Stimulated activated naive B cell treated with anti-CD40 and anti-IgM and Interleukin-4, amounts not matched to agents 10 μg/mL and 1 μg/mL and 100 μg/mL, for 72 hours (primary cell): Measurements from ENCODE around the gene MVB12B.

Source experiments
- ATAC-seq, 2 donors: fragments of 150-1000 bp; cut with Tn5 transposase; replicated peaks; 2 replicates each; pipeline ENCODE4 v1.10.0; 2021; ENCODE audit warnings: moderate library complexity in 1 of 2
- DNase-seq: peaks from one replicate; pipeline ENCODE4 v3.0.0; 2021
- H3K27ac Mint-ChIP-seq: one replicate; pipeline ENCODE4 v1.8.0; 2022; ENCODE audit warnings: mild to moderate bottlenecking, mixed read lengths
- H3K27me3 Mint-ChIP-seq, 2 donors: one replicate each; pipeline ENCODE4 v1.8.0; 2022; ENCODE audit warnings: mixed read lengths in 2 of 2
- H3K36me3 Mint-ChIP-seq, 2 donors: one replicate each; pipeline ENCODE4 v1.8.0; 2022; ENCODE audit warnings: mixed read lengths in 2 of 2, mild to moderate bottlenecking in 1 of 2
- H3K4me1 Mint-ChIP-seq, 2 donors: one replicate each; pipeline ENCODE4 v1.8.0; 2022; ENCODE audit warnings: mixed read lengths in 2 of 2, mild to moderate bottlenecking in 1 of 2
- H3K4me3 Mint-ChIP-seq, 2 donors: one replicate each; pipeline ENCODE4 v1.8.0; 2022; ENCODE audit warnings: mild to moderate bottlenecking in 2 of 2, mixed read lengths in 2 of 2, moderate library complexity in 1 of 2
- H3K9me3 Mint-ChIP-seq, 2 donors: one replicate each; pipeline ENCODE4 v1.8.0; 2022; ENCODE audit warnings: mixed read lengths in 2 of 2, mild to moderate bottlenecking in 1 of 2

Gene MVB12B

DNA sequence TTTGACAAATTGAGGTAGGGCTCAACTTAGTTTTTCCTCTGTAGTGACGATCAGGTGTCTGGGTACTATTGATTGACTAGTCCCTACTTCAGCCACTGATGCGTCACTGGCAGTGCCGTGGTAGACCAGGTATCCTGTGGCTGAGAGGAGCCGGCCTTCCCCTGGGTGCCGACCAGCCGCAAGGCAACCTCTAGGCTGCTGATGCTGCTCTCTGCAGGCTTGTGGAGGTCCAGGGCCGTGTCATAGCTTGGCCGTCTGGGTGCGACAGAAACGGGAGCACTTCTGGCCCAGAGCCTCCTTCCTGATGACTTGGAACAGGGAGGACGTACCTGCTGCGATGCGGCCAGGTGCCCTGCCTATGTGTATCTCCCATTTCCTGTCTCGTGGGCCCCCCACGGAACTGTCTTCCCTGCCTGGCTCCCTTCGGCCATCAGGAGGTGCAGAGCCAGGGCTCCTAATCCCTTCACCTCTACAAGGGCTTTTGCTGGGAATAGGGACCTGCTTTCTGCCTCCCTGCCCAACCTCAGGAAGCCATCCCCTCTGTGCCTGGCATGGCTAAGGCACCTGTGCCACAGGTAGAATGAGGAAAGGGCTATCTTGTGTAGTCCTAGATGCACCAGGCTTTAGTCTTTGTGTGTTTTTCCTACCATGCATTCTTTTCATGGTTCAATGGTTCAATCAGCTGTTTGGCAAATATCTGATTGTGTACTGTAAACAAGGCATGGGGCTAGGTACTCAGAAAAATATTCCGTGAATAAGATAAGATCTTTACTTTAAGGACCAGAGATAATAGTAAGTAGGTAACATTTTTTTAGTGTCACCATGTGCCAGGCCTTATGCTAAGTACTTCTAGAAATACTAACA, 44.6 kb downstream of the MVB12B start:
- Mint-ChIP-seq H3K4me1 (peaks cover 12 to 13% of the 10 kb centered on the region in 2 donors), H3K9me3 (no peaks in the 10 kb centered on the region), H3K4me3 (no peak overlapping the region)

DNA sequence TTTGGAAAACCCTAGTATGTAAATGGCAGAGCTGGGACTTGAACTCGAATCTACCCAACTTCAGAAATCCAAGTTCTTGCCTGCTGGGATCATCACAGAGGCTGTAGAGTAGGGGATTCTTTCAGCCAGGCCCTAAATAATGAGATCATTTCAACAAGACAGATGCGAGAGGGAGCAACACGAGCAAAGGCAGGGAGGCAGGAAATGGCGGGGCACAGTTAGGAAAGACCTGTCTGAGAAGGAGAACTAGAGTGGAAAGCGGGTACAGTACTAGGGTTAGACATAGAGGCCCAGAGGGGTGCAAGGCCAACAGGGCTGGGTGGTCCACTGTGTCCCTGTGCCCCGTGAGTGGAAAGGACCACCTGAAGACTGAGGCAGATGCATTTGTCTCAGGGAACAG, 46.1 kb downstream of the MVB12B start:
- no peaks in the 10 kb centered on the region for H3K36me3 Mint-ChIP-seq
- no peak for DNase-seq
- H3K27ac Mint-ChIP-seq: peak overlapping the region; percentile 10
- peaks cover 7 to 12% of the 10 kb centered on the region in 2 donors for H3K27me3 Mint-ChIP-seq
- no peak for ATAC-seq
- H3K4me3 Mint-ChIP-seq: no peak overlapping the region
- peaks cover 16 to 22% of the 10 kb centered on the region in 2 donors for H3K4me1 Mint-ChIP-seq
- no peaks in the 10 kb centered on the region for H3K9me3 Mint-ChIP-seq

More for the DNA sequence above, 44.6 kb downstream of the MVB12B start:
- H3K27ac Mint-ChIP-seq: no peak overlapping the region
- no peak for ATAC-seq
- no peaks in the 10 kb centered on the region for H3K36me3 Mint-ChIP-seq
- H3K27me3 Mint-ChIP-seq: peaks cover 0 to 7% of the 10 kb centered on the region in 2 donors
- no peak for DNase-seq

- Mint-ChIP-seq H3K27me3 (peaks cover 7 to 12% of the 10 kb centered on the region in 2 donors), H3K9me3 (no peaks in the 10 kb centered on the region), H3K27ac (no peak overlapping the region), H3K36me3 (no peaks in the 10 kb centered on the region), H3K4me3 (no peak overlapping the region), H3K4me1 (peaks cover 16 to 22% of the 10 kb centered on the region in 2 donors)
- ATAC-seq (no peak), DNase-seq (no peak)
Observed at GRCh38 chr9:126373241-126373640, 46.6 kb downstream of the MVB12B start.

GRCh38 chr9:126374366-126374781, 47.7 kb downstream of the MVB12B start:
- Mint-ChIP-seq H3K27me3 (peaks cover 7 to 12% of the 10 kb centered on the region in 2 donors), H3K36me3 (no peaks in the 10 kb centered on the region), H3K4me3 (no peak overlapping the region), H3K27ac (no peak overlapping the region), H3K4me1 (peaks cover 16 to 22% of the 10 kb centered on the region in 2 donors), H3K9me3 (no peaks in the 10 kb centered on the region)
- ATAC-seq: no peak
- no peak for DNase-seq

DNA sequence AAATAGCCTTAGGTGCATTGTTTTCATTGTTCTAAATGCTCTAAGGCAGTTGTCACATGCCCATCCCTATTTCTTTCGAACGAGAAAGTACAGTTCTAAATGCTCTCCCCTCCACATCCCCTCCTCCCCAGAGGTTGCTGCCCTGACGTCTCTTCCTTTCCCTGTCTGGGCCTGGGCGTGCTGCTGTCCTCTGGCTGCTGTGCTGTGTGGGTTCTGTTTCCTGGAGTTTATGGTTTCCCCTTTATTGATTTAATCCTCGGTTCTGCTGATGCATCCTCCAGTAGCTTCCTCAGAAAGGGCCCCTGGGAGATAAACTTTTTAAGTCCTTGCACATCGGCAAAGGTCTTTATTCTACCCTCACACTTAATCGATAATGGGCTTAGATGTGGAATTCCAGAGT, 48.8 kb downstream of the MVB12B start:
- Mint-ChIP-seq H3K4me1 (peaks cover 16 to 22% of the 10 kb centered on the region in 2 donors), H3K36me3 (no peaks in the 10 kb centered on the region), H3K27ac (no peak overlapping the region), H3K9me3 (no peaks in the 10 kb centered on the region), H3K27me3 (peaks cover 7 to 12% of the 10 kb centered on the region in 2 donors), H3K4me3 (peak overlapping the region; percentile 6 to 52)
- ATAC-seq: peak; percentile 80 to 89
- no peak for DNase-seq

DNA sequence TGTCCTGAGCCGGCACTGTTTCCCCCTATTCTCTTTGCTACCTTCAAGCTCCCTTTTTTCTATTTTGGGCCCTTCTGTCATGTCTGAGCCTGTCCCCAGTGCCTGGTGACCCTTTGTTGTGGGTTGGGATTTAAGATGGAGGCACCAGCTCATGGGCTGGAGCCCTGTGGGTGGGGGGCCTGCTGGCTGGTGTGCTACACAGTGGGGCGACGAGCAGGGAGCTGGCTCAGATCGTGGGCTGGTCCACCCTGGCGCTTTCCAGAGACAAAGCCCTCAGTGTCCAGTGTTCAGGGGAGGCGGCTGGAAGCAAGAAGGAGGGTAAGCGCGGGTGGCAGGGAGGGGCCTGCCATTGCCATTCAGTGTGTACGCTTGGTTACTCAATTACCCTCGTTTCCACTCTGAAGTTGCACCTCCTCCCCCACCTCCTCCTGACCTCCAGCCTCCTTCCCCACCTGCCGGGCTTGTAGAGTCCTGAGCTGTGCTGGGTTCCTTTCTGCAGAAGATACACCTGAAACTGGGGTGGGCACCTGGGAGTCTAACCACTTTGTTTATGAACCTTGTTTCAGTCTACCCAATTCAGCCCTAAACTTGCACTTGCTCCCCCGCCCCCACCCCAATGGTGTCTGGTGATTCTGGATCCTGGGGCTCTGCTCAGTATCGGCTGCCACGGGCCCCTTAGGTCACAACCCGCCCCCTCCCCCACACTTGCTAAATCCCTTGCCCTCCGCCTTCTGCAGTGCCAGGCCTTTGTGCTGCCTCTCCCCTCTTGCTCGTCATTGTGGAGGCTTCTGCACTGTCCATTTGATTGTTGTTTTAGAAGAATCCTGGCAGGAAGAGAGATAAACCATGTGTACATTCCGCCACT, 49.9 kb downstream of the MVB12B start:
- Mint-ChIP-seq H3K36me3 (no peaks in the 10 kb centered on the region), H3K27me3 (peaks cover 7 to 12% of the 10 kb centered on the region in 2 donors), H3K4me3 (no peak overlapping the region), H3K9me3 (no peaks in the 10 kb centered on the region), H3K4me1 (peaks cover 16 to 22% of the 10 kb centered on the region in 2 donors), H3K27ac (peak overlapping the region; percentile 56)
- ATAC-seq (no peak), DNase-seq (no peak)

DNA sequence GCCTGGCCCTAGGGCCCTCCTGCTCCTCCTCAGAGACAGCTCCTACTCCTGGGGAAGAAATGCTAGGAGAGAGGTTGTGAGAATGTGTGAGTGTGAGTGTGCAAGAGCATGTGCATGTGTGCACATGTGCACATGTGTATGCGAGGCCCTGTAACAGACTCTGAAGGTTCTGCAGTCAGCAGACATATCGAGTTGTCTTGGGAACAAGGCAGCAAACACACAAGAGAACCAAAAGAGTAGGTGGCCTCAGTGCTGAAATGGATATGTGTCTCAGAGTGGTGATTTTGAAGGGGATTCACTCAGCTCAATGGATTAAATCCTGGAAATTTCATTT, 50.5 kb downstream of the MVB12B start:
- H3K4me1 Mint-ChIP-seq: peaks cover 16 to 22% of the 10 kb centered on the region in 2 donors
- H3K27me3 Mint-ChIP-seq: peaks cover 7 to 12% of the 10 kb centered on the region in 2 donors
- no peaks in the 10 kb centered on the region for H3K9me3 Mint-ChIP-seq
- ATAC-seq: no peak
- DNase-seq: no peak
- no peak overlapping the region for H3K27ac Mint-ChIP-seq
- H3K36me3 Mint-ChIP-seq: no peaks in the 10 kb centered on the region
- H3K4me3 Mint-ChIP-seq: no peak overlapping the region

DNA sequence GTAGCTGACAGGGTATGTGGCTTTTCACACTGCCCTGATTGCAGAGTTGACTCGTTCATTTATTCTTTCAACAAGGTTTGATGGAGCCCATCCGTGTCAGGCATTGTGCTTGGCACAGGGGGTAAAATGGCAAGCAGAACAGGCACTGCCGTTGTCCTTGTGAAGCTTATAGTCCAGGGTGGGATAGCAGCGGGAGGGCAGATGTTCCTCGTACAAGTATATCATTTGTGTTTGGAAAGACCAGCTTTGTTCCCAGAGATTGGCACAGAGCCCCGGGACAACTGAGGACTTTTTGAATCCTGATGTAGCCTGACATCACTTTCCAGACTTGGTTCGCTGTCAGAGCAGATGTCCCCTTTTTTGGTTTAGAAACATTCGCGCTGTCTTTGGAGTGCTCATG, 50.9 kb downstream of the MVB12B start:
- ATAC-seq (no peak), DNase-seq (no peak)
- peaks cover 7 to 12% of the 10 kb centered on the region in 2 donors for H3K27me3 Mint-ChIP-seq
- H3K27ac Mint-ChIP-seq: no peak overlapping the region
- H3K9me3 Mint-ChIP-seq: no peaks in the 10 kb centered on the region
- peaks cover 16 to 22% of the 10 kb centered on the region in 2 donors for H3K4me1 Mint-ChIP-seq
- H3K4me3 Mint-ChIP-seq: no peak overlapping the region
- no peaks in the 10 kb centered on the region for H3K36me3 Mint-ChIP-seq

DNA sequence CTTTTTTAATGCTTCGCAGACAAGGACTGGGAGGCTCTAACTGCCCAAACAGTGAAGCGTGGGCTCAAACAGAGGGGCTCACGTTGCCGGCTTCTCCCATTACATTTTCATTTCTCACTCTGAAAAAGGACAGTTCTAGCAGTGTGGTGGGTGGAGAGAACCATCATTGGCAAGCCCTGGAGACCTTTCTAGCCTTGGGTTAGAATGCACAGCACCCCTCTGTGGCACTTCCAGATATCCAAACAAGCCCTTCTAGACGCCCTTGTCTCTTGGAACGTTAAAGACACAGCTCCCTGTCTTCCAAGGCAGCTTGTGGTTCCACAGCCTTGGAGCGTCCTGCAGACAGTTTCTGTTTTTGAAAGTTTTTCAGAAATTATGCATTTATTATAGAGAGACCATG, 52.1 kb downstream of the MVB12B start:
- DNase-seq (no peak), ATAC-seq (no peak)
- Mint-ChIP-seq H3K27ac (no peak overlapping the region), H3K27me3 (peaks cover 7 to 12% of the 10 kb centered on the region in 2 donors), H3K4me1 (peaks cover 14 to 22% of the 10 kb centered on the region in 2 donors), H3K4me3 (no peak overlapping the region), H3K9me3 (no peaks in the 10 kb centered on the region), H3K36me3 (no peaks in the 10 kb centered on the region)

DNA sequence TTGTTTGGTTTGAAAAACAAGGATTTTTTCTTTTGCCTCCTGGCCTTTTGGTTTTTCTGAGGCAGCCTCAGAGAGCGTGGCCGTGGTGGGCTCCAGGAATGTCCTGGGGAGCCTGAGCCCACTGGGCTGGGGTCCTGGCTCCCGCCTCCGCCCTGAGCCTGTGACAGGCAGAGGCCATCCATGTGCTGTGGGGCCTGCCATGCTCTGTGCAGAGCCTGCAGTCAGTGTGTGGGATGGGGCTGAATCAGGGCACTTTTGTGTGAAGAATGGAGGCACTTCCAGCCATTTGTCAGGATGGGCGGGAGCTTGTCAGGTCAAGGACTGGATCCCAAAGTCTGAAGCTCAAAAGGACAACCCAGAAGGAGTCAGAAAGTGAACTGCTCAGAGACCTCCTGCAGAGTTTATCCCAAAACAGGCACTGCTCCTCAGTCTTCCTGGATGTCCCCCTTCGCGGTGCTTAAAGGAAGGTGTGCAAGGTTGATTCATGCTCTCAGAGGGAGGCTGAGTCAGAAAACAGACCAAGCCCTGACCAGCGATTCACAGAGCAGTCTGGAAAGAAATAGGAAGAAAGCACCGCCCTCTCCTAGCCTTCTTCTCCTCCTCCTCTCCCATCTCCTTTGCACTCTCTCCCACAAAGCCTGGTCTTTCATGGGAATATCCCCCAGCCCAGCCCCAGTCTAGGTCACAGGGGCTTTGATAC, 53.2 kb downstream of the MVB12B start:
- no peak overlapping the region for H3K27ac Mint-ChIP-seq

GRCh38 chr9:126380447-126380846, 53.8 kb downstream of the MVB12B start:
- no peak overlapping the region for H3K27ac Mint-ChIP-seq
- H3K27me3 Mint-ChIP-seq: peaks cover 7 to 9% of the 10 kb centered on the region in 2 donors
- no peaks in the 10 kb centered on the region for H3K9me3 Mint-ChIP-seq
- peaks cover 11 to 18% of the 10 kb centered on the region in 2 donors for H3K4me1 Mint-ChIP-seq
- H3K36me3 Mint-ChIP-seq: no peaks in the 10 kb centered on the region
- no peak overlapping the region for H3K4me3 Mint-ChIP-seq
- DNase-seq (no peak), ATAC-seq (no peak)

More for the DNA sequence above, 53.2 kb downstream of the MVB12B start:
- DNase-seq: no peak
- Mint-ChIP-seq H3K4me3 (no peak overlapping the region), H3K9me3 (no peaks in the 10 kb centered on the region), H3K27me3 (peaks cover 7 to 12% of the 10 kb centered on the region in 2 donors), H3K4me1 (peaks cover 14 to 22% of the 10 kb centered on the region in 2 donors), H3K36me3 (no peaks in the 10 kb centered on the region)
- ATAC-seq: no peak

DNA sequence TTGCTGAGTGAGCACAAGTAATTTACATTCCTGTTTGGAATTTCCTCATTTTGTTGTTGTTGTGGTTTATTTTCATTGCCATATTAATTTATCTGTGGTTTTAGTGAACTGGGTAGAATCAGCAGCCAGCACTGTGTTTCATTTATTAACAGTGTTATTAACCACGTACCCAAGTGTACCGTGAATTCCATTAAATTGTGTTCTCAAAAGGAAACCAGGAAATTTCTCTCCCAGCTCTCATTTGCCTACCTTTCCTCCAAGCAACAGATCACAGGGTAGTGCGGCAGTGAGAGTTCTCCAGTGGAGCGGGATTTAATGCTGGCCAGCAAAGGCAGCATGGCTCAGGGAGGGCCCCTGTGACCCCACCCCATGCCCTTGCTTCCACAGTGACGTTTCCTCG, 54.6 kb downstream of the MVB12B start:
- Mint-ChIP-seq H3K9me3 (no peaks in the 10 kb centered on the region), H3K27me3 (peaks cover 5 to 7% of the 10 kb centered on the region in 2 donors), H3K36me3 (no peaks in the 10 kb centered on the region), H3K4me1 (peaks cover 4 to 10% of the 10 kb centered on the region in 2 donors), H3K4me3 (no peak overlapping the region), H3K27ac (no peak overlapping the region)
- no peak for ATAC-seq
- DNase-seq: no peak

GRCh38 chr9:126383406-126384046, 56.9 kb downstream of the MVB12B start:
- no peak overlapping the region for H3K27ac Mint-ChIP-seq

DNA sequence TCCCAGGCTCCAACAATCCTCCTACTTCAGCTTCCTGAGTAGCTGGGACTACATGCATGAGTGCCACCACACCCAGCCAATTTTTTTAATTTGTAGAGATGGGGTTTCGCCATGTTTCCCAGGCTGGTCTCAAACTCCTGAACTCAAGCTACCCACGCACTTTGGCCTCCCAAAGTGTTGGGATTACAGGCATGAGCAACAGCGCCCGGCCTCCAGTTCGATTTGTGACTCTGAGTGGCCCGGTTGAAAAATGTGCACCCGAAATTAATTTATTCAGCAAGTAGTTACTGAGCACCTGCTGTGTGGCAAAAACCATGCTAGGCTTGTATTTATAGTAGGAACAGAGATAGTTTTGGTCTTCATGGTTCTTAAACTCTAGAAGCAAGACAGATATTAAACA, 58.3 kb downstream of the MVB12B start:
- ATAC-seq: no peak
- no peak overlapping the region for H3K4me3 Mint-ChIP-seq
- H3K36me3 Mint-ChIP-seq: peaks cover 3 to 12% of the 10 kb centered on the region in 2 donors
- no peaks in the 10 kb centered on the region for H3K27me3 Mint-ChIP-seq
- H3K27ac Mint-ChIP-seq: no peak overlapping the region
- H3K9me3 Mint-ChIP-seq: no peaks in the 10 kb centered on the region
- peaks cover 6% of the 10 kb centered on the region in 2 donors for H3K4me1 Mint-ChIP-seq
- no peak for DNase-seq

More at GRCh38 chr9:126383406-126384046, 56.9 kb downstream of the MVB12B start:
- H3K4me1 Mint-ChIP-seq: peaks cover 0 to under 1% of the 10 kb centered on the region in 2 donors
- no peak overlapping the region for H3K4me3 Mint-ChIP-seq
- DNase-seq: no peak
- H3K9me3 Mint-ChIP-seq: no peaks in the 10 kb centered on the region
- ATAC-seq: no peak
- H3K36me3 Mint-ChIP-seq: peaks cover 2 to 7% of the 10 kb centered on the region in 2 donors
- H3K27me3 Mint-ChIP-seq: no peaks in the 10 kb centered on the region
